HG03575 (cell line): ENCODE measurements around the gene C1orf35.

Source experiments
- ATAC-seq: cut with Tn5 transposase; IDR thresholded peaks from one replicate; pipeline ENCODE4 v1.9.1; 2021; ENCODE audit not compliant: unreplicated experiment, insufficient number of reproducible peaks, low FRiP score; ENCODE audit errors: extremely low read depth

C1orf35 gene

GRCh38 chr1:228058949-228059633 lies 44.0 kb downstream of the C1orf35 start:
- no peak for ATAC-seq

GRCh38 chr1:228058172-228058948 lies 44.8 kb downstream of the C1orf35 start:
- ATAC-seq = no peak
